Trophoblast cell (in vitro differentiated cells and primary cell): ENCODE measurements around the gene HES7.

Source experiments
- DNase-seq, 2 donors: peaks; one replicate each; pipeline ENCODE4 v3.0.0-alpha.2; 2016
- H2AFZ ChIP-seq: 2 replicates; pipeline ENCODE4 v1.6.1; 2013; ENCODE audit warnings: low read length, moderate library complexity, mild to moderate bottlenecking; ENCODE audit not compliant: insufficient read depth, poor library complexity
- H2AK5ac ChIP-seq: 2 replicates; pipeline ENCODE4 v1.6.1; 2013; ENCODE audit warnings: mild to moderate bottlenecking, low read length
- H2BK120ac ChIP-seq: 2 replicates; pipeline ENCODE4 v1.6.1; 2013; ENCODE audit warnings: low read length, mild to moderate bottlenecking, moderate library complexity; ENCODE audit not compliant: insufficient read depth, poor library complexity
- H2BK12ac ChIP-seq: 2 replicates; pipeline ENCODE4 v1.6.1; 2013; ENCODE audit warnings: mild to moderate bottlenecking, low read length, moderate library complexity
- H2BK5ac ChIP-seq: 2 replicates; pipeline ENCODE4 v1.6.1; 2013; ENCODE audit warnings: low read length, low read depth, moderate library complexity, mild to moderate bottlenecking; ENCODE audit not compliant: poor library complexity
- H3K14ac ChIP-seq: 2 replicates; pipeline ENCODE4 v1.6.1; 2013; ENCODE audit warnings: mild to moderate bottlenecking, low read length
- H3K18ac ChIP-seq: 2 replicates; pipeline ENCODE4 v1.6.1; 2013; ENCODE audit warnings: mild to moderate bottlenecking, low read length
- H3K23ac ChIP-seq: 2 replicates; pipeline ENCODE4 v1.6.1; 2013; ENCODE audit warnings: low read length
- H3K27ac ChIP-seq: 2 replicates; pipeline ENCODE4 v1.5.1; 2013; ENCODE audit warnings: low read depth, mild to moderate bottlenecking, inconsistent platforms, low read length, moderate library complexity
- H3K27me3 ChIP-seq: 2 replicates; pipeline ENCODE4 v1.6.1; 2013; ENCODE audit warnings: inconsistent platforms, mild to moderate bottlenecking, low read length, moderate library complexity; ENCODE audit not compliant: insufficient read depth
- H3K36me3 ChIP-seq, 2 experiments: 1 replicate in 1 of 2; 2 replicates in 1 of 2; pipeline ENCODE4 v1.6.1; 2013; ENCODE audit warnings: low read length in 2 of 2, mild to moderate bottlenecking in 2 of 2, moderate library complexity in 1 of 2; ENCODE audit not compliant: insufficient read depth in 2 of 2, control insufficient read depth in 1 of 2
- H3K4ac ChIP-seq: 2 replicates; pipeline ENCODE4 v1.6.1; 2013; ENCODE audit warnings: low read depth, mild to moderate bottlenecking, low read length, moderate library complexity
- H3K4me1 ChIP-seq, 2 experiments: 1 replicate in 1 of 2; 2 replicates in 1 of 2; pipeline ENCODE4 v1.6.1; 2013; ENCODE audit warnings: low read length in 2 of 2, mild to moderate bottlenecking in 2 of 2, moderate library complexity in 1 of 2; ENCODE audit not compliant: insufficient read depth in 2 of 2, control insufficient read depth in 1 of 2
- H3K4me2 ChIP-seq: 2 replicates; pipeline ENCODE4 v1.6.1; 2013; ENCODE audit warnings: inconsistent platforms, mild to moderate bottlenecking, low read length, moderate library complexity
- H3K4me3 ChIP-seq: 2 replicates; pipeline ENCODE4 v1.5.1; 2013; ENCODE audit warnings: mild to moderate bottlenecking, low read depth, low read length, inconsistent platforms
- H3K79me1 ChIP-seq: one replicate; pipeline ENCODE4 v1.6.1; 2013; ENCODE audit warnings: low read length
- H3K79me2 ChIP-seq: 2 replicates; pipeline ENCODE4 v1.6.1; 2013; ENCODE audit warnings: low read length, mild to moderate bottlenecking; ENCODE audit not compliant: control insufficient read depth, insufficient read depth, poor library complexity
- H3K9ac ChIP-seq: 2 replicates; pipeline ENCODE4 v1.6.1; 2013; ENCODE audit warnings: mild to moderate bottlenecking, low read length
- H3K9me3 ChIP-seq: 2 replicates; pipeline ENCODE4 v1.6.1; 2013; ENCODE audit warnings: low read depth, mild to moderate bottlenecking, control low read depth, inconsistent platforms, low read length; ENCODE audit not compliant: insufficient read depth
- H4K12ac ChIP-seq: 2 replicates; pipeline ENCODE4 v1.6.1; 2013; ENCODE audit warnings: low read depth, mild to moderate bottlenecking, low read length, moderate library complexity
- H4K8ac ChIP-seq: 2 replicates; pipeline ENCODE4 v1.6.1; 2013; ENCODE audit warnings: low read depth, mild to moderate bottlenecking, low read length, moderate library complexity
- H4K91ac ChIP-seq: one replicate; pipeline ENCODE4 v1.6.1; 2013; ENCODE audit warnings: low read depth, mild to moderate bottlenecking, low read length, moderate library complexity
- WGBS: extraction: QIAGEN DNeasy Blood & Tissue Kit; methylation state at CpG from one replicate; pipeline ENCODE4 v1.1.7; 2013; ENCODE audit warnings: missing lambda C conversion rate; ENCODE audit not compliant: insufficient read length, insufficient coverage; ENCODE audit errors: extremely low coverage; 5-methylcytosine and 5-hydroxymethylcytosine counted together

Gene HES7

GRCh38 chr17:8162233-8162996 is 38.5 kb upstream of the HES7 start, which contains the start of gene VAMP2:
VAMP2 (minus strand) TSS chr17:8162948; CDS start chr17:8162879, 69 bp downstream.
- WGBS = no CpG with 5 or more reads among the region's 75 CpGs
- H4K12ac ChIP-seq = peak within 1 kb of the TSS; percentile 97
- peak within 1 kb of the TSS; percentile 79 for H2BK12ac ChIP-seq
- peaks cover 14% of the 10 kb centered on the region for H3K79me1 ChIP-seq
- H2AK5ac ChIP-seq = peak within 1 kb of the TSS; percentile 90
- DNase-seq = peak; percentile 69 to 85
- H4K8ac ChIP-seq = peak within 1 kb of the TSS; percentile 98
- peak within 1 kb of the TSS; percentile 98 for H4K91ac ChIP-seq
- H3K14ac ChIP-seq = peak within 1 kb of the TSS; percentile 97
- H3K23ac ChIP-seq = peak within 1 kb of the TSS; percentile 83
- H3K79me2 ChIP-seq = peaks cover 14% of the 10 kb centered on the region
- H3K27me3 ChIP-seq = no peaks in the 10 kb centered on the region
- H2AFZ ChIP-seq = peak within 1 kb of the TSS; percentile 97
- H3K9ac ChIP-seq = peak within 1 kb of the TSS; percentile 82
- H3K4me3 ChIP-seq = peak within 1 kb of the TSS; percentile 94
- peak within 1 kb of the TSS; percentile 95 for H3K4me2 ChIP-seq
- peaks cover 18 to 22% of the 10 kb centered on the region in 2 experiments for H3K4me1 ChIP-seq
- peak within 1 kb of the TSS; percentile 61 for H3K27ac ChIP-seq
- H3K36me3 ChIP-seq = peaks cover 15 to 25% of the 10 kb centered on the region in 2 experiments
- H2BK120ac ChIP-seq = peak within 1 kb of the TSS; percentile 95
- peak within 1 kb of the TSS; percentile 91 for H2BK5ac ChIP-seq
- H3K4ac ChIP-seq = peak within 1 kb of the TSS; percentile 93
- H3K9me3 ChIP-seq = peaks cover 5% of the 10 kb centered on the region
- peak within 1 kb of the TSS; percentile 99 for H3K18ac ChIP-seq

- Histone ChIP-seq H3K4me1 (peaks cover 18 to 22% of the 10 kb centered on the region in 2 experiments), H3K9ac (peak overlapping the region; percentile 82), H3K4me2 (peak overlapping the region; percentile 95), H2BK5ac (no peak overlapping the region), H3K79me2 (peaks cover 14% of the 10 kb centered on the region), H3K27me3 (no peaks in the 10 kb centered on the region), H3K14ac (peak overlapping the region; percentile 96), H4K12ac (no peak overlapping the region), H3K4me3 (peak overlapping the region; percentile 94), H3K9me3 (peaks cover 5% of the 10 kb centered on the region), H3K23ac (peak overlapping the region; percentile 83), H4K91ac (peak overlapping the region; percentile 96), H2BK120ac (no peak overlapping the region), H3K4ac (peak overlapping the region; percentile 93), H2AFZ (no peak overlapping the region), H3K18ac (peak overlapping the region; percentile 20), H4K8ac (no peak overlapping the region), H2AK5ac (no peak overlapping the region), H3K27ac (no peak overlapping the region), H3K79me1 (peaks cover 18% of the 10 kb centered on the region), H2BK12ac (no peak overlapping the region), H3K36me3 (peaks cover 15 to 25% of the 10 kb centered on the region in 2 experiments)
- WGBS = no CpG with 5 or more reads among the region's 19 CpGs
- no peak for DNase-seq
These were observed 37.7 kb upstream of the HES7 start for GRCh38 chr17:8161289-8162232.

GRCh38 chr17:8160741-8161221 is 36.9 kb upstream of the HES7 start:
- Histone ChIP-seq H3K79me2 (peaks cover 14% of the 10 kb centered on the region), H2BK12ac (no peak overlapping the region), H2BK5ac (no peak overlapping the region), H3K4ac (no peak overlapping the region), H4K91ac (no peak overlapping the region), H3K4me1 (peaks cover 20 to 25% of the 10 kb centered on the region in 2 experiments), H2BK120ac (no peak overlapping the region), H3K79me1 (peaks cover 18% of the 10 kb centered on the region), H3K14ac (no peak overlapping the region), H3K36me3 (peaks cover 15 to 25% of the 10 kb centered on the region in 2 experiments), H3K27me3 (no peaks in the 10 kb centered on the region), H3K4me3 (no peak overlapping the region), H3K18ac (no peak overlapping the region), H4K8ac (no peak overlapping the region), H3K23ac (no peak overlapping the region), H3K4me2 (no peak overlapping the region), H3K9me3 (peaks cover 5% of the 10 kb centered on the region), H2AK5ac (no peak overlapping the region), H3K27ac (no peak overlapping the region), H3K9ac (no peak overlapping the region), H2AFZ (no peak overlapping the region), H4K12ac (no peak overlapping the region)
- no peak for DNase-seq
- no CpG with 5 or more reads among the region's 5 CpGs for WGBS

- peaks cover 18% of the 10 kb centered on the region for H3K79me1 ChIP-seq
- H3K36me3 ChIP-seq = peaks cover 15 to 25% of the 10 kb centered on the region in 2 experiments
- no peak overlapping the region for H2AFZ ChIP-seq
- no peak overlapping the region for H3K4me2 ChIP-seq
- H3K4me1 ChIP-seq = peaks cover 25 to 31% of the 10 kb centered on the region in 2 experiments
- no peak overlapping the region for H3K9ac ChIP-seq
- H3K9me3 ChIP-seq = peaks cover 5% of the 10 kb centered on the region
- H3K79me2 ChIP-seq = peaks cover 14% of the 10 kb centered on the region
- H2BK5ac ChIP-seq = no peak overlapping the region
- no peak overlapping the region for H2BK120ac ChIP-seq
- H4K8ac ChIP-seq = no peak overlapping the region
- no peak overlapping the region for H3K4ac ChIP-seq
- H2AK5ac ChIP-seq = no peak overlapping the region
- no peak for DNase-seq
- no peak overlapping the region for H4K91ac ChIP-seq
- H4K12ac ChIP-seq = no peak overlapping the region
- H3K23ac ChIP-seq = no peak overlapping the region
- no peak overlapping the region for H3K14ac ChIP-seq
- no peak overlapping the region for H3K27ac ChIP-seq
- no peak overlapping the region for H2BK12ac ChIP-seq
- no CpG with 5 or more reads among the region's 4 CpGs for WGBS
- H3K4me3 ChIP-seq = no peak overlapping the region
- H3K18ac ChIP-seq = no peak overlapping the region
- no peaks in the 10 kb centered on the region for H3K27me3 ChIP-seq
These were observed 36.3 kb upstream of the HES7 start for GRCh38 chr17:8160224-8160577.
